HG03432 (cell line): ENCODE measurements around the gene HIPK1.

Experiments
- ATAC-seq: cut with Tn5 transposase; IDR thresholded peaks from one replicate; pipeline ENCODE4 v1.9.1; 2021; ENCODE audit warnings: mild to moderate bottlenecking, moderate library complexity; ENCODE audit not compliant: unreplicated experiment

The HIPK1 gene

GRCh38 chr1:113913312-113913668 lies 15.8 kb upstream of the HIPK1 start:
- ATAC-seq, result no peak

- no peak for ATAC-seq
These were observed 15.0 kb upstream of the HIPK1 start for GRCh38 chr1:113913887-113914664.

GRCh38 chr1:113916974-113917373 lies 12.2 kb upstream of the HIPK1 start:
- ATAC-seq, result no peak

- no peak for ATAC-seq
These were observed 11.6 kb upstream of the HIPK1 start for GRCh38 chr1:113917400-113918082.

GRCh38 chr1:113918243-113918642 lies 10.9 kb upstream of the HIPK1 start:
- ATAC-seq, result no peak

- ATAC-seq, result no peak
These were observed 6.2 kb upstream of the HIPK1 start for GRCh38 chr1:113922957-113923356.

GRCh38 chr1:113924473-113924872 lies 4.7 kb upstream of the HIPK1 start:
- ATAC-seq, result no peak

- ATAC-seq, result peak; percentile 16
These were observed 765 bp upstream of the HIPK1 start for GRCh38 chr1:113928187-113928930.

GRCh38 chr1:113929750-113930498 lies 800 bp downstream of the HIPK1 start:
- peak; percentile 41 for ATAC-seq

- peak; percentile 28 for ATAC-seq
These were observed 1.5 kb downstream of the HIPK1 start for GRCh38 chr1:113930499-113931161.

- ATAC-seq, result no peak
These were observed 2.3 kb downstream of the HIPK1 start for GRCh38 chr1:113931451-113931851.

GRCh38 chr1:113934006-113934405 lies 4.9 kb downstream of the HIPK1 start:
- no peak for ATAC-seq

GRCh38 chr1:113934511-113935055 lies 5.5 kb downstream of the HIPK1 start:
- ATAC-seq, result no peak

GRCh38 chr1:113935176-113935575 lies 6.1 kb downstream of the HIPK1 start:
- ATAC-seq, result no peak

- no peak for ATAC-seq
These were observed 6.8 kb downstream of the HIPK1 start for GRCh38 chr1:113935970-113936369.

GRCh38 chr1:113937146-113937545 lies 8.0 kb downstream of the HIPK1 start:
- no peak for ATAC-seq

GRCh38 chr1:113938192-113938591 lies 9.1 kb downstream of the HIPK1 start:
- ATAC-seq, result no peak

GRCh38 chr1:113940365-113941244 lies 11.5 kb downstream of the HIPK1 start:
- ATAC-seq, result peak; percentile 75

GRCh38 chr1:113941245-113941559 lies 12.1 kb downstream of the HIPK1 start:
- ATAC-seq, result no peak
